ENCODE data around the gene CASKIN2.
A peak's percentile ranks its signal among the peaks of the same experiment; 100 is the strongest.
"Not testable (repeated sequence)": the region's sequence is repeated elsewhere in the genome, so short reads cannot be mapped to it uniquely, and the experiment has no call there.

The CASKIN2 gene

GRCh38 chr17:75460295-75460694, 55.0 kb downstream of the CASKIN2 start:
- no peak for DNase-seq (ENCODE audit: low spot score)

DNA sequence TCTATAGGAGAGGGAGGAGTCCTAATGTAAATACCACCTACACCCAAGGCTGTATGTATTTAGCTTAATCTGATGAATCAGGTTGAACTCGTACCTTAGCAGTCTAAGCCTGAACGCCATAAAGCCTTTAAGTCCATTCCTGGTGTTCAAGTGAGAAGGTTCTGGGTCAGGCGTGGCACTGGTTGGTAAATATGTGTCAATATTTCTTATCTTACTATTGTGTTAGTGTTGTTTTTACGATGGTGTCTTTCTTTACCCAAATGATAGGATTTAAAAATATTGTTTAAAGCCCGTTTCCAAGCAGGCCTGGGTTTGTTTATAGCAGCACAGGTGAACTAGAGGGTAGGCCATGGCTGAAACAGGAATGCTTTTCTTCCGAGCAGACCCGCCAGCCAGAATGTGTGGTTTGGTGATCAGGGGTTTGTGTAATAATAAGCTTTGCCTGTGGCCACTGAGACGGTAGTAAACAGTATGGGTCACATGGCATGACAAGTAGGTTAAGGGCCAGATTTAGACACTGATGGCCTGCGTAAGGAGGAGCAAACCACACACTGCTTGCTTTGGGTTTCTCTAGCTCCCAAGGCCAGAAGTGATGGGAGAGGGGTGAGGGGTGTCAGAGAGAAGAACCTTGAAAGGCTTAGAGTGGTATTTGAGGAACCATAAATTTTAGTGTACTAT, 55.6 kb downstream of the CASKIN2 start:
- no peak for DNase-seq (ENCODE audit: low spot score)

DNA sequence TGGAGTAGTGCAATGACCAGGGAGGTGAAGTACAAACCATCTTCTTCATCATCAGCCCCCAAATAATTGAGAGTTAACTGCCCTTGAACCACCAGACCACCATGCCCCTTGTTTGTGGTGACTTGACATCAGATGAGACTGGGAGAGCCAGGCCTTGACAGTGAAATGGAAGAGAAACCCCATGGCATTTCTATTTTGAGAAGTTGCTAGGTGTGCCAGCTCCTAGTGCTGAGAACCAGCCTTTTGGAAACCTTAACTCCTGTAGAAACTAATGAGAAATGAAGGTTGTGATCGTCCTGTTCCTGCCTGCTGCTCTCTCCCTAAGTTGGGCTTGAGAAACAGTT, 56.1 kb downstream of the CASKIN2 start:
- no peak for DNase-seq (ENCODE audit: low spot score)

DNA sequence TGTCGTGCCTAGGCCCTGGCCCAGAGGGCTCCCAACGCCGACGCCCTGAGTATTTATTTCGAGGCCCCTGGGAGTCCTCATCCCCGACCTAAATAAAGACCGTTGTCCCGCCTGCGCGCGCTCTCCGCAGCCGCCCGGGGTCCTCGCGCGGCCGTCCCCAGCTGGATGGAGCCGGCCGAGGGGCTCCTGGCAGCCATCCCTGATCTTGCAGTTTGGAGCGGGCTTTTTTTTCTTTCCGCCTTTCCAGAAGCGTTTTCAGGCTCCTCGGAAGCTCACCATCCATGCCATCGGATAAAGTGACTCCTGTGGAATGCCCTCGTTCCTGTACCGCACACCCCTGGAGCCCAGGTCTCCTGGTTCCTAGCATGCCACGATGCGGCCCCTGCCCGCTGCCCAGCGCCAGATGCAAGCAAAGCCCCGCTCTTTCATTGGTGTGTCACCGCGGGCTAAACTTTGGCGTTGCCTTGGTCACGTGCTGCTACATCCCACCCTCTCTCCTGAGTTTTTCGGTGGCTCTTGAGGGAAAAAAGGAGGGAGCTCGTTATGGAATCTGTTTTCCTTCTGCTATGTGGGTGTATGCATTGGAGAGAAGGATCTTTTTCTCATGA, 58.2 kb downstream of the CASKIN2 start:
- peak; percentile 22 for DNase-seq (ENCODE audit: low spot score)

DNA sequence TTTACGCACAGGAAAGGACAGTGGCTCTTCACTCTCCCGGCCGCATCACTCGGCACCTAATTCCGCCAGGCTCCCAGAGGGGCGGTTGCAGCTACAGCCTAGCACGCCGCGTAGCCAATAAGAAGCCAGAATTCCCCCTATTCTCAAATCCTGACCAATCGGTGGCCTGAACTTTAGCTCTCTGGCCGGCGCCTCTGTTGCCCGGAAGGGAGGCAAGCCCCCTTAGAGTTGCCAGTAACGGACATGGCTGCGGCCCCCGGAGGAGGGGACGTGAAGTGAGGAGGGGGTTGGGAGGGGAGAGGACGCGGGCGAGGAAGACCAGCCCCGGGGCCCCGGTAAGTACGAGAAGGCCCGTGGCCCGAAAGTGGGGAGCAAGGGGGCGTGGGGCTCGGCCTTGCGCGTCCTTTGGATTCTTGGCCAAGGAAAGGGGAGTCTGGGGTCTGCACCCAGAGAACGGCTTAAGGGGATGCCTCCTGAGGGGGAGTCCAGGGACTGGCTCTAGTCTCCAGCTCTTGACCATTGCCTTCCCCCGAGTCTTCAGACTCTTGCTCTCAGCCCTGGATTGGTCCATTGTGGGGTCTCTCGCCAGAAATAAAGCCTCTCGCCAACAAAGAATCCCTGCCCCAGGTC, 58.8 kb downstream of the CASKIN2 start, which contains the start of gene TMEM94:
Gene TMEM94 (plus strand): TSS at position 219 of the 630 bp plus-strand sequence. CDS start 15,271 bp downstream, outside the sequence.
- DNase-seq (ENCODE audit: low spot score) = peak; percentile 97

- no peak for DNase-seq (ENCODE audit: low spot score)
Observed at GRCh38 chr17:75456039-75456416, 59.3 kb downstream of the CASKIN2 start.

DNA sequence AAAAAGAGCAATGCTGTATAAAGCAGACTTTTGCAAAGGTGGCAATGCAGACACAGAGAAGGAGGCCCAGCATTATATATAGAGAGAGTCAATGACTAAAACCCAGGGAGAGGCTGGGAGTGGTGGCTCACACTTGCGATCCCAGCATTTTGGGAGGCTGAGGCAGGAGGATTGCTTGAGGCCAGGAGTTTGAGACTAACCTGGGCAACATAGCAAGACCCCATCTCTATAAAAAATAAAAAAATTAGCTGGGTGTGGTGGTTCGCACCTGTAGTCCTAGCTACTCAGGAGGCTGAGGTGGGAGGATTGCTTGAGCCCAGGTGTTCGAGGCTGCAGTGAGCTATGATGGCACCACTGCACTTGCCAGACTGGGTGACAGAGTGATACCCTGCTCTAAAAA, 60.7 kb downstream of the CASKIN2 start:
- DNase-seq (ENCODE audit: low spot score) = not testable (repeated sequence)

- DNase-seq (ENCODE audit: low spot score) = no peak
Observed at GRCh38 chr17:75454193-75454592, 61.1 kb downstream of the CASKIN2 start.

DNA sequence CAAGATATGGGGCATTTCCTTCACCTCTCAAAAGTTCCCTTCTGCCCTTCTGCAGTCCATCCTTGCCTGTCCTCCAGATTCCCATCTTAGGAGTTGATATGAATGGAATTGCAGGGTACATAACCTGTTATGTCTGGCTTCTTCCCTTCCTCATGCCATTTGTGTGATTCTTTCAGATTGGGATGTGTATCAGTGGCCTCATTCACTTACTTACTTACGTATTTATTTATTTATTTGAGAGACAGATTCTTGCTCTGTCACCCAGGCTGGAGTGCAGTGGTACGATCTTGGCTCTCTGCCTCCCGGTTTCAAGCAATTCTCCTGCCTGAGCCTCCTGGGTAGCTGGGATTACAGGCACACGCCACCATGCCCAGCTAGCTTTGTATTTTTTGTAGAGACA, 65.1 kb downstream of the CASKIN2 start:
- no peak for DNase-seq (ENCODE audit: low spot score)
